HFF-Myc (cell line): ENCODE results near the gene BCOR.

Source experiments
- DNase-seq: peaks from one replicate; pipeline ENCODE4 v3.0.0-alpha.2; 2011; ENCODE audit warnings: low read depth; ENCODE audit errors: extremely low read depth
- H3K4me3 ChIP-seq: replicated peaks from 2 replicates; pipeline ENCODE4 v1.5.1; 2011; ENCODE audit warnings: low read depth, mild to moderate bottlenecking, control low read depth, low read length
- CTCF ChIP-seq: IDR thresholded peaks from 2 replicates; pipeline ENCODE4 v1.5.1; 2012; ENCODE audit warnings: mild to moderate bottlenecking, low read depth, low read length, control low read depth; ENCODE audit errors: missing control alignments

Gene BCOR

GRCh38 chrX:40015693-40016092 is 82.1 kb downstream of the BCOR start:
- TF ChIP-seq CTCF = no peak
- H3K4me3 ChIP-seq = no peak overlapping the region
- no peak for DNase-seq

- no peak for DNase-seq
- TF ChIP-seq CTCF = no peak
- H3K4me3 ChIP-seq = peak overlapping the region; percentile 44
Measured at GRCh38 chrX:40013266-40014195, 84.2 kb downstream of the BCOR start.

- no peak for DNase-seq
- no peak for TF ChIP-seq CTCF
- H3K4me3 ChIP-seq = peak overlapping the region; percentile 44
Measured at GRCh38 chrX:40012868-40013265, 84.9 kb downstream of the BCOR start.

GRCh38 chrX:40012039-40012867 is 85.5 kb downstream of the BCOR start:
- peak overlapping the region; percentile 44; the same call in 1 of the 2 replicates for H3K4me3 ChIP-seq
- DNase-seq = no peak
- TF ChIP-seq CTCF = no peak

- DNase-seq = no peak
- H3K4me3 ChIP-seq = no peak overlapping the region
- TF ChIP-seq CTCF = no peak
Measured at GRCh38 chrX:40011322-40012038, 86.3 kb downstream of the BCOR start.

GRCh38 chrX:40010550-40011321 is 87.0 kb downstream of the BCOR start:
- no peak for TF ChIP-seq CTCF
- no peak overlapping the region for H3K4me3 ChIP-seq
- no peak for DNase-seq
